BLaER1 (cell line): ENCODE results near the gene FOXB1.

Experiments
- H3K27ac ChIP-seq: shearing (Covaris generic); formaldehyde crosslinking; 2 replicates; pipeline ENCODE4 v1.8.1; 2022
- H3K27me3 ChIP-seq: shearing (Covaris generic); formaldehyde crosslinking; 2 replicates; pipeline ENCODE4 v1.8.1; 2022
- H3K36me3 ChIP-seq: shearing (Covaris generic); formaldehyde crosslinking; 2 replicates; pipeline ENCODE4 v1.8.1; 2022
- H3K4me1 ChIP-seq: shearing (Covaris generic); formaldehyde crosslinking; 2 replicates; pipeline ENCODE4 v1.8.1; 2022
- H3K4me2 ChIP-seq: shearing (Covaris generic); formaldehyde crosslinking; 2 replicates; pipeline ENCODE4 v1.8.1; 2022
- H3K4me3 ChIP-seq: shearing (Covaris generic); formaldehyde crosslinking; 2 replicates; pipeline ENCODE4 v1.8.1; 2022
- H3K9ac ChIP-seq: shearing (Covaris generic); formaldehyde crosslinking; 2 replicates; pipeline ENCODE4 v1.8.1; 2022
- H3K9me3 ChIP-seq: shearing (Covaris generic); formaldehyde crosslinking; 2 replicates; pipeline ENCODE4 v1.8.1; 2022
- H4K20me1 ChIP-seq: shearing (Covaris generic); formaldehyde crosslinking; 2 replicates; pipeline ENCODE4 v1.8.1; 2022
- Cebpa-rat ChIP-seq: shearing (Covaris generic); IDR thresholded peaks from 2 replicates; pipeline ENCODE4 v1.8.1; 2022

Gene FOXB1

DNA sequence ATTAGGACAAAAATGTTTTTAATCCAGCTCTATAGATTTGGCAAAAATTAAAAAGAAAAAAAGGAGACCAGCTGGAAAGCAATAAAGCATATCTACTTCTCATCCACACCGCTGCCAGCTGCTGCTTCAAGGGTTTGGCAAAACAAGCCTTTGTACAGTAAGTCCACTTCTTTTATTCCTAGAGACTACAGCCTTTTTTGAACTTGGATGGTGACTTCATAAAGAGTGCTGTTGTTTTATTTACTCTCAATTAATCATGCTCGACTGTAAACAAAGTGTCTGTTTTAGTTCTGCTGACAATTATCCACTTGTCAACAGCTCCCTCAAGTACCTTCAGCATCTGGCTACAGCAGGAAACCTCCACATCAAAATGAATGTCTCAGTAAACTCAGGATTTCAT, 12.3 kb upstream of the FOXB1 start:
- peaks cover 31% of the 10 kb centered on the region for H4K20me1 ChIP-seq
- H3K27me3 ChIP-seq = peaks cover 49% of the 10 kb centered on the region
- no peak overlapping the region for H3K9ac ChIP-seq
- no peak overlapping the region for H3K4me3 ChIP-seq
- no peak overlapping the region for H3K4me2 ChIP-seq
- no peak for TF ChIP-seq Cebpa-rat
- peaks cover 27% of the 10 kb centered on the region for H3K9me3 ChIP-seq
- no peaks in the 10 kb centered on the region for H3K4me1 ChIP-seq
- no peaks in the 10 kb centered on the region for H3K36me3 ChIP-seq
- H3K27ac ChIP-seq = no peak overlapping the region

GRCh38 chr15:59993041-59993750, 10.9 kb upstream of the FOXB1 start:
- Histone ChIP-seq H3K9ac (no peak overlapping the region), H3K4me2 (no peak overlapping the region), H3K4me1 (no peaks in the 10 kb centered on the region), H3K9me3 (peaks cover 31% of the 10 kb centered on the region), H4K20me1 (peaks cover 44% of the 10 kb centered on the region), H3K4me3 (no peak overlapping the region), H3K27ac (no peak overlapping the region), H3K36me3 (no peaks in the 10 kb centered on the region), H3K27me3 (peaks cover 63% of the 10 kb centered on the region)
- no peak for TF ChIP-seq Cebpa-rat

DNA sequence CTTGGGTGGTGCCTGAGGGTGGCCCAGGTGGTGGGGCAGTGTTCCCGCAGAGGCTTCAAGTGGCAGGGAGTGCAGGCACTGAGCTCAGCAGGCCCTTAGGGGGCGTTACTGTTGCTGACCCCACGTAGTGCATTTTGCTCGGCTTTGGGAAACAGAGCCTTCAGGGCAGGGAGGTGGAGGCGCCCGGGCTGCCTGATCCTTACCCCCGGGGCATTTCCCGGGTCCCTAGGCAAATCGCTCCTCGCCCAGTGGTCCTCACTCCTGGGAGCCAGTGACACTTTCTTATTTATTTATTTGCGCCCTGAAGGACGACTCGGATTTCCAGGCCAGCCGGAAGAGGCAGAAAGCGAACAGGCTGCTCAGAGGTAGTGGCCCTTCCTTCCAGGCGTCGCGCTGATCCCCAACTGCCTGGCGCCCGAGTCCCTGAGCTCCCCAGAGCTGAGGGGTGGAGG, 10.1 kb upstream of the FOXB1 start:
- H3K27ac ChIP-seq = no peak overlapping the region
- H3K4me2 ChIP-seq = no peak overlapping the region
- H3K4me3 ChIP-seq = no peak overlapping the region
- H3K4me1 ChIP-seq = no peaks in the 10 kb centered on the region
- H4K20me1 ChIP-seq = peaks cover 52% of the 10 kb centered on the region
- H3K9ac ChIP-seq = no peak overlapping the region
- peaks cover 31% of the 10 kb centered on the region for H3K9me3 ChIP-seq
- H3K36me3 ChIP-seq = no peaks in the 10 kb centered on the region
- no peak for TF ChIP-seq Cebpa-rat
- peaks cover 70% of the 10 kb centered on the region for H3K27me3 ChIP-seq

DNA sequence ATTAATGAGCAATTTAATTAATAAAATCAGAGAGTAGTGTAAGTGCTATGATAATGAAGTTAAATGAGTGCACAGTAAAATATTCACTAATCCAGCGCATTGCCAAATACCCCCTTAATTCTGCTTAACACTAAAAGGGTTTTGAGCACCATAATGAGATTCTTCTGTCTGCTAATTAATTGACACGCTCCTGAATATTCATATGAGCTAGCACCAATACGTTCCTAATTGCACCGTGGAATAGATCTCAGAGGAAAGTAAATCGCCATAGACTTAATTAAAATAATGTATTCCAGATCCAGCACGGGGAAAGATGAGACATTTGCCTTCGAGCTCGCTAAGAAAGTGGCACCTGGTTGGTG, 9.6 kb upstream of the FOXB1 start:
- no peak overlapping the region for H3K27ac ChIP-seq
- no peak overlapping the region for H3K4me2 ChIP-seq
- TF ChIP-seq Cebpa-rat = no peak
- no peaks in the 10 kb centered on the region for H3K4me1 ChIP-seq
- no peaks in the 10 kb centered on the region for H3K36me3 ChIP-seq
- no peak overlapping the region for H3K9ac ChIP-seq
- H3K4me3 ChIP-seq = no peak overlapping the region
- H3K27me3 ChIP-seq = peaks cover 76% of the 10 kb centered on the region
- peaks cover 57% of the 10 kb centered on the region for H4K20me1 ChIP-seq
- H3K9me3 ChIP-seq = peaks cover 31% of the 10 kb centered on the region

DNA sequence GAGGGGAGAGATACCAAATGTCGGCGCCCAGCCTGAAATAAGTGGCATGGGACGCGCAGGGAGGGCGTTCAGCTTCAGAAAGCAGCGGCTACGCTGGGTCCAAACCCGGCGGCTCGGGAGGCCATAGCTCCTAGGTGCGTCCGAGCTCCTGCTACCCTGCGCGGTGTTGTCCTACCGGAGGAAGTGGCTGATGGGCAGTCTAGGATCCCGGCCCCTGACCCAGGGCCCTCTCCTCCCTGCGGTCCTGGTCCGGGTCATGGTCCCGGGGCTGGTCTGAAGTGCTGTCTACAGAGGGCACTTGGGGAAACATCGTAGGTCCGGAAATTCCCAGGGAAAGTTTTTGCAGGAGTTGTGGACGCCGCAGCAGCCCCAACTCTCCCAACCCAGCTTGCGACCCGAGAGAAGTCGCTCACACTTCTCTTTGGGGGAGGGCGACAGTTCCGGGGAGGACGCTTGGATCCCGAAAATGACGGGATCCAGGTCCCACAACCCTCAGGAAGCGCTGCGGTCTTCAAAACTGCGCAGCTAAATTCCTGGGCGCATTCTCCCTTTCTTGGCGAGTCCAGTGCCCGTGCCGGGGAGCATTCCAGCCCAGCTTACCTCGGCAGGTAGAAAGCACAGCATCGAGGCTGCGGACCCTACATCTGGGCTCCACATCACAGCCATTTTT, 9.1 kb upstream of the FOXB1 start:
- Histone ChIP-seq H4K20me1 (peaks cover 63% of the 10 kb centered on the region), H3K4me3 (peak overlapping the region; percentile 11; the same call in 1 of the 2 replicates), H3K27me3 (peaks cover 81% of the 10 kb centered on the region), H3K4me1 (no peaks in the 10 kb centered on the region), H3K36me3 (no peaks in the 10 kb centered on the region), H3K9ac (no peak overlapping the region), H3K9me3 (peaks cover 31% of the 10 kb centered on the region), H3K27ac (no peak overlapping the region), H3K4me2 (no peak overlapping the region)
- TF ChIP-seq Cebpa-rat = no peak

- H3K4me2 ChIP-seq = no peak overlapping the region
- H4K20me1 ChIP-seq = peaks cover 70% of the 10 kb centered on the region
- H3K9me3 ChIP-seq = peaks cover 31% of the 10 kb centered on the region
- no peaks in the 10 kb centered on the region for H3K36me3 ChIP-seq
- H3K4me1 ChIP-seq = no peaks in the 10 kb centered on the region
- no peak overlapping the region for H3K27ac ChIP-seq
- H3K4me3 ChIP-seq = no peak overlapping the region
- peaks cover 88% of the 10 kb centered on the region for H3K27me3 ChIP-seq
- TF ChIP-seq Cebpa-rat = no peak
- no peak overlapping the region for H3K9ac ChIP-seq
These were observed 8.4 kb upstream of the FOXB1 start for GRCh38 chr15:59995568-59996297.

GRCh38 chr15:59996298-59997041, 7.6 kb upstream of the FOXB1 start:
- H4K20me1 ChIP-seq = peaks cover 75% of the 10 kb centered on the region

GRCh38 chr15:59997070-59997701, 6.9 kb upstream of the FOXB1 start:
- Histone ChIP-seq H3K9ac (no peak overlapping the region), H3K27me3 (peaks cover 100% of the 10 kb centered on the region), H3K4me2 (peak overlapping the region; percentile 16; the same call in 1 of the 2 replicates), H3K9me3 (peaks cover 36% of the 10 kb centered on the region), H3K4me3 (no peak overlapping the region), H3K27ac (no peak overlapping the region), H3K36me3 (no peaks in the 10 kb centered on the region), H3K4me1 (no peaks in the 10 kb centered on the region), H4K20me1 (peaks cover 82% of the 10 kb centered on the region)
- no peak for TF ChIP-seq Cebpa-rat

More at GRCh38 chr15:59996298-59997041, 7.6 kb upstream of the FOXB1 start:
- H3K9me3 ChIP-seq = peaks cover 31% of the 10 kb centered on the region
- H3K4me3 ChIP-seq = no peak overlapping the region
- H3K4me1 ChIP-seq = no peaks in the 10 kb centered on the region
- peaks cover 95% of the 10 kb centered on the region for H3K27me3 ChIP-seq
- no peak overlapping the region for H3K4me2 ChIP-seq
- no peak for TF ChIP-seq Cebpa-rat
- H3K9ac ChIP-seq = no peak overlapping the region
- H3K36me3 ChIP-seq = no peaks in the 10 kb centered on the region
- H3K27ac ChIP-seq = no peak overlapping the region

DNA sequence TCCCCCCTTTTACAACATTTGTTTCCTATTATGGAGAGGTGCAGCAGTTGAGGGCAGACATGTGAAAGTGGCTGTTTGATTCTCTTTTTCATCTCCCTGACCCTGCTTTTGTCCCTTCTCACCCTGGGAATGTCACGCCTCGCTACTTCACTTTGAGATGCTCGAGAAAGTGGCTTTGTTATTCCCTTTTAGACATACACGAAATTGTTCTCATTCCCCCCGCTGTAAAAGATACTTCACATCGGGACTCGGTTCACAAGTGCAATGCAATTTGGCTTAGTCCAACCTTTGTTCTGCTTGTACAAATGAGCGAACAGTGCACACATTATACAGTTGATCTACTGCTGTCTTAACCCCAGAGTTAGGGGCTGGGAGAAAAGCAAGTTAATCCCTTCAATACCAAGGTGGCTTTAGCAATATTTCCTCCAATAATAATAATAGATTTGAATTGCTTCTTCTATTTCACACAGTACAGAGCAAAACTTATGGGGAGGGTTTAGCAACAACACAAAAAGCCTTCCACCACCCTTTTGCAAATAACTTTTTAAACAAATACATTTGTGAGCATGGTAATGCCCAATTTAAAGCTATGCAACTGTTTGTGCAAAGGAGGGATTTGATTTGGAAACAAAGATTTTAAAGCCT, 5.7 kb upstream of the FOXB1 start:
- no peak overlapping the region for H3K27ac ChIP-seq
- no peak overlapping the region for H3K4me2 ChIP-seq
- peaks cover 100% of the 10 kb centered on the region for H3K27me3 ChIP-seq
- no peaks in the 10 kb centered on the region for H3K36me3 ChIP-seq
- no peak overlapping the region for H3K9ac ChIP-seq
- peaks cover 38% of the 10 kb centered on the region for H3K9me3 ChIP-seq
- TF ChIP-seq Cebpa-rat = no peak
- H3K4me1 ChIP-seq = no peaks in the 10 kb centered on the region
- H4K20me1 ChIP-seq = peaks cover 88% of the 10 kb centered on the region
- no peak overlapping the region for H3K4me3 ChIP-seq
